Gastroesophageal sphincter (tissue), 4 donors: ENCODE data around the gene SLC4A9. TPM values are rescaled to one million over a fixed set of nuclear protein-coding genes. Genes with fewer than 3 reads are reported as not detected.

Experiments used
- ATAC-seq: fragments of 150-250 bp; one replicate; pipeline ENCODE4 v1.9.1; 2016; ENCODE audit warnings: mild to moderate bottlenecking, moderate library complexity
- H3K27ac ChIP-seq, 4 donors: fragments of 200-600 bp; sonication (generic) in 3 of 4; 1 replicate in 3 of 4; 2 replicates in 1 of 4; pipeline ENCODE4 v1.5.1; 2016 to 2019
- H3K27me3 ChIP-seq: fragments of 200-600 bp; sonication (generic); one replicate; pipeline ENCODE4 v1.5.1; 2019
- H3K36me3 ChIP-seq, 2 donors: fragments of 200-600 bp; sonication (generic); one replicate each; pipeline ENCODE4 v1.5.1; 2019; ENCODE audit warnings: control low read depth in 1 of 2
- H3K4me1 ChIP-seq, 3 donors: fragments of 200-600 bp; sonication (generic); 1 replicate in 2 of 3; 2 replicates in 1 of 3; pipeline ENCODE4 v1.5.1; 2016 to 2019; ENCODE audit warnings: control low read depth in 2 of 3
- H3K4me3 ChIP-seq, 2 donors: fragments of 200-600 bp; sonication (generic); one replicate each; pipeline ENCODE4 v1.5.1; 2019; ENCODE audit warnings: mild to moderate bottlenecking in 1 of 2, moderate library complexity in 1 of 2
- H3K9me3 ChIP-seq, 3 donors: fragments of 200-600 bp; sonication (generic); one replicate each; pipeline ENCODE4 v1.5.1; 2017 to 2019; ENCODE audit warnings: control low read depth in 2 of 3
- CTCF ChIP-seq, 4 experiments: fragments of 200-600 bp in 2 of 4; fragments of 450-650 bp in 2 of 4; sonication (generic) in 1 of 4; IDR thresholded peaks; one replicate each; pipeline ENCODE4 v1.5.1; 2017 to 2019; ENCODE audit warnings: antibody characterized with exemption in 4 of 4, mild to moderate bottlenecking in 2 of 4, moderate library complexity in 2 of 4
- EP300 ChIP-seq: sonication (generic); formaldehyde crosslinking; IDR thresholded peaks from one replicate; pipeline ENCODE4 v1.6.1; 2017; ENCODE audit warnings: antibody characterized with exemption, mild to moderate bottlenecking
- POLR2A ChIP-seq, 2 donors: fragments of 450-650 bp; IDR thresholded peaks; one replicate each; pipeline ENCODE4 v1.6.1; 2017; ENCODE audit warnings: antibody characterized with exemption in 2 of 2, mild to moderate bottlenecking in 2 of 2, moderate library complexity in 1 of 2
- POLR2AphosphoS5 ChIP-seq: sonication (generic); formaldehyde crosslinking; IDR thresholded peaks from one replicate; pipeline ENCODE4 v1.6.1; 2017; ENCODE audit warnings: antibody characterized with exemption
- WGBS, 2 donors: methylation state at CpG; one replicate each; pipeline ENCODE4 v1.1.5; 2018; ENCODE audit warnings: low coverage in 1 of 2; 5-methylcytosine and 5-hydroxymethylcytosine counted together
- total RNA-seq, 4 donors: library from RNA; depleted of rRNA; stranded (reverse); fragments of >200 nt; gene quantifications; one replicate each; pipeline ENCODE4 v1.1.0, GENCODE V29; 2016

SLC4A9 gene
- total RNA-seq, 4 donors from 2014 or later = not detected

GRCh38 chr5:140351609-140352334 lies 8.2 kb upstream of the SLC4A9 start:
- 4 to 6% methylated on average over 5 of the region's 5 CpGs for whole genome bisulfite sequencing, 2 donors
- Histone ChIP-seq H3K27me3 (no peaks in the 10 kb centered on the region), H3K36me3 (no peaks in the 10 kb centered on the region), H3K27ac (no peak overlapping the region), H3K9me3 (no peaks in the 10 kb centered on the region), H3K4me1 (peaks cover 0 to 15% (median 8%) of the 10 kb centered on the region in 3 donors), H3K4me3 (no peak overlapping the region)
- peak; percentile 61 for ATAC-seq
- TF ChIP-seq CTCF (IDR thresholded peaks at IDR 0.05) = peak; percentile 86 to 91 (median 90)
- no peak for TF ChIP-seq POLR2AphosphoS5
- no peak for TF ChIP-seq EP300
- TF ChIP-seq POLR2A (IDR thresholded peaks at IDR 0.05) = no peak

GRCh38 chr5:140355546-140355945 lies 4.4 kb upstream of the SLC4A9 start:
- WGBS, 2 donors = 78 to 95% methylated on average over 7 of the region's 7 CpGs

GRCh38 chr5:140356853-140357725 lies 2.9 kb upstream of the SLC4A9 start:
- H3K27me3 ChIP-seq = no peaks in the 10 kb centered on the region
- no peak overlapping the region for H3K27ac ChIP-seq
- no peaks in the 10 kb centered on the region for H3K36me3 ChIP-seq
- TF ChIP-seq POLR2AphosphoS5 (no peak), POLR2A (IDR thresholded peaks at IDR 0.05) (no peak)
- no peaks in the 10 kb centered on the region for H3K9me3 ChIP-seq
- H3K4me3 ChIP-seq = peak overlapping the region in 1 of 2 donors; percentile 6
- no peak for ATAC-seq
- H3K4me1 ChIP-seq = peaks cover 0 to 11% (median 8%) of the 10 kb centered on the region in 3 donors
- 38 to 80% methylated on average over 3 to 5 of the region's 10 CpGs for WGBS, 2 donors

More at GRCh38 chr5:140355546-140355945, 4.4 kb upstream of the SLC4A9 start:
- H3K9me3 ChIP-seq = no peaks in the 10 kb centered on the region
- ATAC-seq = no peak
- no peaks in the 10 kb centered on the region for H3K27me3 ChIP-seq
- no peaks in the 10 kb centered on the region for H3K36me3 ChIP-seq
- TF ChIP-seq CTCF (IDR thresholded peaks at IDR 0.05) = no peak
- no peak for TF ChIP-seq EP300
- TF ChIP-seq POLR2A (IDR thresholded peaks at IDR 0.05) = no peak
- TF ChIP-seq POLR2AphosphoS5 = no peak
- peaks cover 0 to 11% (median 8%) of the 10 kb centered on the region in 3 donors for H3K4me1 ChIP-seq
- no peak overlapping the region for H3K4me3 ChIP-seq
- no peak overlapping the region for H3K27ac ChIP-seq

GRCh38 chr5:140357726-140358093 lies 2.3 kb upstream of the SLC4A9 start:
- no peak for TF ChIP-seq POLR2A (IDR thresholded peaks at IDR 0.05)
- no peak for TF ChIP-seq POLR2AphosphoS5
- no peak for TF ChIP-seq EP300
- TF ChIP-seq CTCF (IDR thresholded peaks at IDR 0.05) = peak; percentile 79 to 95 (median 88)
- peak; percentile 94 for ATAC-seq
- Histone ChIP-seq H3K4me3 (peak overlapping the region in 1 of 2 donors; percentile 6), H3K27me3 (no peaks in the 10 kb centered on the region), H3K27ac (no peak overlapping the region), H3K9me3 (no peaks in the 10 kb centered on the region), H3K36me3 (no peaks in the 10 kb centered on the region), H3K4me1 (peaks cover 0 to 11% (median 8%) of the 10 kb centered on the region in 3 donors)
- WGBS, 2 donors = 0 to 2% methylated on average over 9 of the region's 18 CpGs

GRCh38 chr5:140358738-140359310 lies 1.2 kb upstream of the SLC4A9 start:
- Histone ChIP-seq H3K4me1 (peaks cover 0 to 19% (median 8%) of the 10 kb centered on the region in 3 donors), H3K27ac (no peak overlapping the region), H3K27me3 (no peaks in the 10 kb centered on the region), H3K4me3 (no peak overlapping the region), H3K9me3 (no peaks in the 10 kb centered on the region), H3K36me3 (no peaks in the 10 kb centered on the region)
- TF ChIP-seq POLR2A (IDR thresholded peaks at IDR 0.05) (no peak), CTCF (IDR thresholded peaks at IDR 0.05) (peak in 1 of 4 experiments; percentile 20), EP300 (no peak), POLR2AphosphoS5 (no peak)
- 52 to 65% methylated on average over 2 to 4 of the region's 4 CpGs for WGBS, 2 donors
- no peak for ATAC-seq
